Epithelial cell of prostate (primary cell): ENCODE results near the gene BDH1.
"Not testable (repeated sequence)": the region's sequence is repeated elsewhere in the genome, so short reads cannot be mapped to it uniquely, and the experiment has no call there.

Source experiments
- DNase-seq: peaks from one replicate; pipeline ENCODE4 v3.0.0-alpha.2; 2011; ENCODE audit warnings: low read depth, low spot score
- H3K27ac ChIP-seq: fragments of 450-650 bp; 2 replicates; pipeline ENCODE4 v1.5.1; 2017; ENCODE audit warnings: mild to moderate bottlenecking

The BDH1 gene

GRCh38 chr3:197555281-197556261 is at the start of gene BDH1:
TSS of gene BDH1 (minus strand) at chr3:197555968. CDS start at chr3:197546443, 9,525 bp downstream.
- no peak for DNase-seq

GRCh38 chr3:197603317-197603933 is 47.7 kb upstream of the BDH1 start:
- DNase-seq: no peak
- no peak overlapping the region for H3K27ac ChIP-seq

More at GRCh38 chr3:197555281-197556261, at the start of gene BDH1:
- peak within 1 kb of the TSS; percentile 64 for H3K27ac ChIP-seq

- DNase-seq, H3K27ac ChIP-seq: not testable (repeated sequence)
Measured at GRCh38 chr3:197602351-197602750, 46.6 kb upstream of the BDH1 start.

- not testable (repeated sequence) for H3K27ac ChIP-seq, DNase-seq
Measured at GRCh38 chr3:197601566-197601840, 45.7 kb upstream of the BDH1 start.

GRCh38 chr3:197600796-197601565 is 45.2 kb upstream of the BDH1 start:
- DNase-seq: no peak
- H3K27ac ChIP-seq: peak overlapping the region; percentile 80

GRCh38 chr3:197599089-197599765 is 43.5 kb upstream of the BDH1 start:
- peak overlapping the region; percentile 80 for H3K27ac ChIP-seq
- peak; percentile 33 for DNase-seq

GRCh38 chr3:197598404-197598980 is 42.7 kb upstream of the BDH1 start:
- H3K27ac ChIP-seq: no peak overlapping the region
- no peak for DNase-seq

GRCh38 chr3:197597335-197597734 is 41.6 kb upstream of the BDH1 start:
- no peak overlapping the region for H3K27ac ChIP-seq
- no peak for DNase-seq

- H3K27ac ChIP-seq: no peak overlapping the region
- DNase-seq: no peak
Measured at GRCh38 chr3:197595470-197596185, 39.9 kb upstream of the BDH1 start.

GRCh38 chr3:197593046-197593380 is 37.2 kb upstream of the BDH1 start:
- no peak overlapping the region for H3K27ac ChIP-seq
- no peak for DNase-seq

- DNase-seq: no peak
- no peak overlapping the region for H3K27ac ChIP-seq
Measured at GRCh38 chr3:197592361-197593045, 36.7 kb upstream of the BDH1 start.

- no peak for DNase-seq
- H3K27ac ChIP-seq: no peak overlapping the region
Measured at GRCh38 chr3:197591816-197592215, 36.0 kb upstream of the BDH1 start.

- H3K27ac ChIP-seq: no peak overlapping the region
- DNase-seq: no peak
Measured at GRCh38 chr3:197590313-197590962, 34.7 kb upstream of the BDH1 start.

GRCh38 chr3:197589545-197589944 is 33.8 kb upstream of the BDH1 start:
- no peak overlapping the region for H3K27ac ChIP-seq
- no peak for DNase-seq

- not testable (repeated sequence) for DNase-seq, H3K27ac ChIP-seq
Measured at GRCh38 chr3:197586768-197587167, 31.0 kb upstream of the BDH1 start.

- DNase-seq: no peak
Measured at GRCh38 chr3:197586181-197586580, 30.4 kb upstream of the BDH1 start.

GRCh38 chr3:197584733-197585132 is 29.0 kb upstream of the BDH1 start:
- DNase-seq: no peak
- no peak overlapping the region for H3K27ac ChIP-seq

More at GRCh38 chr3:197586181-197586580, 30.4 kb upstream of the BDH1 start:
- H3K27ac ChIP-seq: no peak overlapping the region

GRCh38 chr3:197583371-197583770 is 27.6 kb upstream of the BDH1 start:
- DNase-seq: no peak
- H3K27ac ChIP-seq: no peak overlapping the region
